Measurements from ENCODE around the gene LYPD5. TPM values are rescaled to one million over a fixed set of nuclear protein-coding genes. Genes with fewer than 3 reads are reported as not detected.

Gene LYPD5
- total and polyA plus RNA-seq, 2 of the 13 experiments (the other 11 are each of a cell fraction or from before 2014, with no cell fraction given): not detected

- no peak overlapping the region for H3K9ac ChIP-seq (ENCODE audit: insufficient read depth, low read depth, low read length)
- BruUV-seq (replicated peaks): no TSS peak
- CTCF ChIA-PET (ENCODE audit: low intra/inter-chr PET ratio, low total read pairs): no interaction called here
- ATAC-seq (no peak), FAIRE-seq (no peak), DNase-seq (ENCODE audit: low spot score) (no peak)
- no peaks in the 10 kb centered on the region for H3K4me1 ChIP-seq (ENCODE audit: insufficient read depth, low read length)
- H3K9me3 ChIP-seq (ENCODE audit: low read length): no peaks in the 10 kb centered on the region
- H3K27ac ChIP-seq (ENCODE audit: extremely low read length, insufficient read depth, low read length): no peak overlapping the region
- in situ Hi-C loops (cut with HindIII; ENCODE audit: extremely low pct_ligation_motif_present, low pct_unique_long_range_greater_than_20kb) (no loop called here), intact Hi-C loops (cut with micrococcal nuclease; ENCODE audit: unreplicated experiment) (no loop called here)
- H4K20me1 ChIP-seq (ENCODE audit: insufficient read depth, low read length): no peaks in the 10 kb centered on the region
- 43% methylated on average over 6 of the region's 6 CpGs for WGBS (ENCODE audit: low lambda C conversion rate)
- H3K79me2 ChIP-seq (ENCODE audit: insufficient read depth, low read length): no peaks in the 10 kb centered on the region
- H3K27me3 ChIP-seq (ENCODE audit: control insufficient read depth in 1 of 2, insufficient read depth in 2 of 2, low read length in 2 of 2): peaks cover 0 to 4% of the 10 kb centered on the region in 2 experiments; a peak in 3 of 5 replicates
- H3K36me3 ChIP-seq (replicated peaks in 1 of 2; ENCODE audit: control insufficient read depth in 1 of 2, insufficient read depth in 2 of 2, low read length in 2 of 2): no peaks in the 10 kb centered on the region
- no peak overlapping the region for H3K4me3 ChIP-seq (replicated peaks in 1 of 3; ENCODE audit: insufficient read depth in 1 of 3, low read depth in 2 of 3, low read length in 3 of 3)
- H2AFZ ChIP-seq (ENCODE audit: low read length): no peak overlapping the region
- POLR2A ChIA-PET: no interaction called here
- TF ChIP-seq NR2F2 (IDR thresholded peaks at IDR 0.05; ENCODE audit: borderline replicate concordance, low read depth): no peak
- TF ChIP-seq TRAFD1 (CRISPR knock-in tag; IDR thresholded peaks at IDR 0.05; ENCODE audit: borderline replicate concordance): no peak
- TF ChIP-seq EHMT2 (IDR thresholded peaks at IDR 0.05; ENCODE audit: borderline replicate concordance, low read depth, low read length): no peak
- no peak for TF ChIP-seq ARID3A (IDR thresholded peaks at IDR 0.05; ENCODE audit: low read depth, low read length)
- TF ChIP-seq GZF1 (CRISPR knock-in tag; IDR thresholded peaks at IDR 0.05): no peak
- TF ChIP-seq ZBTB7A (CRISPR knock-in tag; IDR thresholded peaks at IDR 0.05): no peak
- no peak for TF ChIP-seq ASH2L (IDR thresholded peaks at IDR 0.05; ENCODE audit: insufficient read length, low read depth, low read length)
- TF ChIP-seq BORCS8-MEF2B (CRISPR knock-in tag; IDR thresholded peaks at IDR 0.05): no peak
- no peak for TF ChIP-seq ATF5 (CRISPR knock-in tag; IDR thresholded peaks at IDR 0.05; ENCODE audit: low read depth)
- no peak for TF ChIP-seq MAFF (IDR thresholded peaks at IDR 0.05; ENCODE audit: low read depth, low read length)
- no peak overlapping the region for H3K4me2 ChIP-seq (ENCODE audit: low read depth, low read length)
Observed at GRCh38 chr19:43799502-43800142, 2.6 kb downstream of the LYPD5 start.

Data from HepG2 (cell line).